ENCODE data around the gene SLF2. TPM values are rescaled to one million over a fixed set of nuclear protein-coding genes. Genes with fewer than 3 reads are reported as not detected.

Gene SLF2
- total and polyA plus RNA-seq, 10 donors: 11.5 to 90.9 (median 46.8) TPM

GRCh38 chr10:100960251-100960650, 47.5 kb downstream of the SLF2 start:
- no peak for DNase-seq
- Histone ChIP-seq H3K4me3 (no peak overlapping the region), H3K27me3 (replicated peaks in 1 of 7) (no peaks in the 10 kb centered on the region), H3K4me1 (peaks cover 0 to 14% (median 0%) of the 10 kb centered on the region in 6 donors), H3K9me3 (no peaks in the 10 kb centered on the region), H3K36me3 (peaks cover 6 to 100% (median 76%) of the 10 kb centered on the region in 6 donors), H3K27ac (no peak overlapping the region)
- TF ChIP-seq POLR2A (IDR thresholded peaks at IDR 0.05): no peak
- no peak for TF ChIP-seq POLR2AphosphoS5 (IDR thresholded peaks at IDR 0.05)
- TF ChIP-seq CTCF (IDR thresholded peaks at IDR 0.05 in 8 of 11, conservative IDR thresholded peaks at IDR 0.05 in 3 of 11): no peak
- intact Hi-C loops (cut with DNase I; ENCODE audit: low total_unique reads): no loop called here

DNA sequence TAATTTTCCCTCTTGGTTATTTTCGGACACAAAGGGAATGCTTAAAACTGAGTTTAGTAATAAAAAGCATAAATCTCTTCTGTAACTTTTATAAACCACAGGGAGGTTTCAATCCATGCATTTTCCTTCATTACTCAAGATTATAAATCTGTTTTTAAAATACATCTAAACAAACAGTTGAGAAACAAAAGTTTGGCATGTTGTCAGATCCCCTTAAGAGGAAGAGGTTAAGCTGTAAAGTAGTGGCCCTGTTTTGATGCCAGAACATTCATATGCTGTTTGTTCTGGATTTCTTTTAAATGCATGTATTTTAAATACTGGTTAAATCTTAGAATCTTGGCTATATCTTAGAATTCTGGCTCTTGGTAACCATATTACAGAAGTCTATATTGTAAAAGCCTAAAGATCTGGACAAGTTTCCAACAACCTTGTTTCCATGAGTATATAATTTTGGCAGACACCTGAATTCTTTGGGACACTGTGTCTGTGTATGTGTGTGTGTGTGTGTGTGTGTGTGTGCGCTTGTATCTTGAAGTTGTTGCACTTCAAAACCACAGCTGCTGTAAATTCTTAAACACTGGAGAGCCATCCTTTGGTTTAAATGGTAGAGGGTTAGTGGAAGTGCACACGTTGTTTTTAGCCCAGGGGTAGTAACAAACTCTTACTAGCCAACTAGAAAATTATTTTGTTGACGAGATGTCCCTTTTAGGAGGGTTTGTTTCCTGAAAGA, 49.8 kb downstream of the SLF2 start:
- intact Hi-C loops (cut with DNase I; ENCODE audit: low total_unique reads): no loop called here
- no peak overlapping the region for H3K4me3 ChIP-seq
- no peaks in the 10 kb centered on the region for H3K27me3 ChIP-seq (replicated peaks in 1 of 7)
- 76 to 87% (median 82%) methylated on average over 4 of the region's 4 CpGs for WGBS, 5 donors
- H3K9me3 ChIP-seq: no peaks in the 10 kb centered on the region
- DNase-seq: no peak
- H3K27ac ChIP-seq: no peak overlapping the region
- TF ChIP-seq POLR2A (IDR thresholded peaks at IDR 0.05) (no peak), POLR2AphosphoS5 (IDR thresholded peaks at IDR 0.05) (no peak), CTCF (IDR thresholded peaks at IDR 0.05 in 8 of 11, conservative IDR thresholded peaks at IDR 0.05 in 3 of 11) (no peak)
- H3K36me3 ChIP-seq: peaks cover 6 to 97% (median 61%) of the 10 kb centered on the region in 6 donors
- peaks cover 0 to 14% (median 0%) of the 10 kb centered on the region in 6 donors for H3K4me1 ChIP-seq

DNA sequence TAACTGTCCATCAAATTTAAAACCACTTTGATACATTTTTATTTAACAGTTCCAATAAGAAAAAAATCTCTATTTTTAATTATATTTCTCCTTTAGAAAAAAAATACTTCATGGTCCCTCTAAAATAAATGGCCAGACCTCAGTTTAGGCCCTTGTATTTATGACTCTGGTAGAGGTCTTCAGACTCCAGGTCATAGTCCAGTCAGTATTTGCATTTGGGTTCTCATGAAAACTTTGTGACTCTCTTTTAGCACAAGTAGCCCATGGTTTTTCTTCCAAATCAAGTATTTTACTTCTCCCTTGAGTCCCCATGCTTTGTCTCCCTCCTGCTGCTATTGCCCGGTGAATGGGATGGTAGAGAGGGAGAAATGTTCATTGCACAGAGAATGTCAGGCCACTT, 51.1 kb downstream of the SLF2 start:
- peaks cover 2 to 22% (median 6%) of the 10 kb centered on the region in 6 donors for H3K4me1 ChIP-seq
- no peaks in the 10 kb centered on the region for H3K9me3 ChIP-seq
- H3K27ac ChIP-seq: no peak overlapping the region
- intact Hi-C loops (cut with DNase I; ENCODE audit: low total_unique reads): no loop called here
- TF ChIP-seq POLR2AphosphoS5 (IDR thresholded peaks at IDR 0.05) (no peak), POLR2A (IDR thresholded peaks at IDR 0.05) (no peak), CTCF (IDR thresholded peaks at IDR 0.05 in 8 of 11, conservative IDR thresholded peaks at IDR 0.05 in 3 of 11) (no peak)
- no peak for DNase-seq
- H3K36me3 ChIP-seq: peaks cover 3 to 84% (median 48%) of the 10 kb centered on the region in 6 donors
- WGBS, 5 donors: 95 to 100% (median 97%) methylated on average over 1 of the region's 1 CpG
- H3K4me3 ChIP-seq: no peak overlapping the region
- peaks cover 0 to 5% (median 0%) of the 10 kb centered on the region in 7 donors for H3K27me3 ChIP-seq (replicated peaks in 1 of 7)

- TF ChIP-seq CTCF (IDR thresholded peaks at IDR 0.05 in 8 of 11, conservative IDR thresholded peaks at IDR 0.05 in 3 of 11) (no peak), POLR2AphosphoS5 (IDR thresholded peaks at IDR 0.05) (no peak)
- no peak overlapping the region for H3K4me3 ChIP-seq
- peaks cover 0 to 16% (median 0%) of the 10 kb centered on the region in 7 donors for H3K27me3 ChIP-seq (replicated peaks in 1 of 7)
- intact Hi-C loops (cut with DNase I; ENCODE audit: low total_unique reads): no loop called here
- H3K36me3 ChIP-seq: peaks cover 0 to 64% (median 32%) of the 10 kb centered on the region in 6 donors
- DNase-seq: no peak
- peak overlapping the region in 2 of 8 donors; percentile 7 to 13 for H3K27ac ChIP-seq
- 68 to 77% (median 73%) methylated on average over 5 of the region's 5 CpGs for WGBS, 5 donors
- peaks cover 6 to 33% (median 16%) of the 10 kb centered on the region in 6 donors for H3K4me1 ChIP-seq
- H3K9me3 ChIP-seq: no peaks in the 10 kb centered on the region
Observed at GRCh38 chr10:100965820-100966219, 53.1 kb downstream of the SLF2 start.
